HCT116 (cell line): ENCODE data around the gene AMBP. TPM values are rescaled to one million over a fixed set of nuclear protein-coding genes. Genes with fewer than 3 reads are reported as not detected.

Source experiments
- ATAC-seq: fragments of 200-7000 bp; cut with Tn5 transposase; 2 replicates; pipeline ENCODE4 v1.9.1; 2020; ENCODE audit warnings: mild to moderate bottlenecking, moderate library complexity
- BruUV-seq: library from RNA; stranded (reverse); fragments of 400-500 nt; replicated peaks from 2 replicates; lab custom pipeline; 2021; lab: Mats Ljungman, UMichigan
- CTCF ChIA-PET: fragments of 300-600 bp; sonication (Branson Sonifier 250); formaldehyde crosslinking; loops from one replicate; lab custom pipeline; 2021; ENCODE audit warnings: antibody characterized with exemption; lab: Charles Lee
- POLR2A ChIA-PET: fragments of 300-600, 350-600 bp; sonication (Branson Sonifier 250); formaldehyde crosslinking; loops from one replicate; lab custom pipeline; 2021; ENCODE audit warnings: antibody characterized with exemption; lab: Charles Lee
- RAD21 ChIA-PET, 2 experiments: fragments of 300-600 bp; sonication (Branson Sonifier 250); formaldehyde crosslinking; loops; one replicate each; lab custom pipeline; 2023; ENCODE audit warnings: low total read pairs in 2 of 2; ENCODE audit not compliant: uncharacterized antibody in 2 of 2, unreplicated experiment in 2 of 2, low non-redundant PET in 1 of 2; lab: Charles Lee
- DNase-seq: peaks from one replicate; pipeline ENCODE4 v3.0.0-alpha.2; 2010; ENCODE audit warnings: low read depth, low spot score
- H2AFZ ChIP-seq: fragments of 200-600 bp; shearing (Covaris generic), sonication (generic); 2 replicates; pipeline ENCODE4 v1.6.1; 2017; ENCODE audit warnings: low read depth, mixed run types, mixed read lengths, antibody characterized with exemption, low read length; ENCODE audit not compliant: poor library complexity, severe bottlenecking
- H3K27ac ChIP-seq: 2 replicates; pipeline ENCODE4 v1.5.1; 2012; ENCODE audit warnings: low read depth, low read length
- H3K27me3 ChIP-seq: fragments of 200-600 bp; sonication (generic); 2 replicates; pipeline ENCODE4 v1.6.1; 2016; ENCODE audit warnings: mixed run types, low read length, mixed read lengths; ENCODE audit not compliant: insufficient read depth
- H3K36me3 ChIP-seq, 2 experiments: fragments of 200-500 bp in 1 of 2; fragments of 200-600 bp in 1 of 2; sonication (Bioruptor generic) in 1 of 2; sonication (generic) in 1 of 2; 2 replicates each; pipeline versions ENCODE4 v1.5.1 to v1.6.1; 2014 to 2016; ENCODE audit warnings: low read length in 2 of 2, inconsistent platforms in 1 of 2, mixed read lengths in 1 of 2, mixed run types in 1 of 2; ENCODE audit not compliant: insufficient read depth in 2 of 2, control insufficient read depth in 1 of 2
- H3K4me1 ChIP-seq, 2 experiments: fragments of 200-600 bp in 1 of 2; sonication (generic) in 1 of 2; 2 replicates each; pipeline versions ENCODE4 v1.5.1 to v1.6.1; 2012 to 2017; ENCODE audit warnings: low read length in 2 of 2, inconsistent platforms in 1 of 2, mild to moderate bottlenecking in 1 of 2, mixed read lengths in 1 of 2, mixed run types in 1 of 2, moderate library complexity in 1 of 2; ENCODE audit not compliant: insufficient read depth in 2 of 2, control insufficient read depth in 1 of 2
- H3K4me2 ChIP-seq: fragments of 200-600 bp; sonication (generic); 2 replicates; pipeline ENCODE4 v1.6.1; 2017; ENCODE audit warnings: mixed run types, low read length, mixed read lengths
- H3K4me3 ChIP-seq, 2 experiments: fragments of 200-600 bp in 1 of 2; sonication (generic) in 1 of 2; replicated peaks in 1 of 2; 2 replicates each; pipeline ENCODE4 v1.5.1; 2011 to 2016; ENCODE audit warnings: low read length in 2 of 2, control low read depth in 1 of 2, low read depth in 1 of 2, mild to moderate bottlenecking in 1 of 2, mixed read lengths in 1 of 2, mixed run types in 1 of 2
- H3K79me2 ChIP-seq: fragments of 200-600 bp; sonication (generic); 2 replicates; pipeline ENCODE4 v1.6.1; 2017; ENCODE audit warnings: mild to moderate bottlenecking, mixed run types, low read length, moderate library complexity, mixed read lengths; ENCODE audit not compliant: insufficient read depth
- H3K9ac ChIP-seq: fragments of 200-600 bp; sonication (generic); 2 replicates; pipeline ENCODE4 v1.6.1; 2016; ENCODE audit warnings: low read length, mixed read lengths
- H3K9me2 ChIP-seq: fragments of 200-600 bp; sonication (generic), shearing (Covaris generic); 2 replicates; pipeline ENCODE4 v1.6.1; 2017; ENCODE audit warnings: mixed run types, mild to moderate bottlenecking, moderate library complexity; ENCODE audit not compliant: insufficient read depth
- H3K9me3 ChIP-seq, 2 experiments: fragments of 200-500 bp in 1 of 2; fragments of 200-600 bp in 1 of 2; sonication (Bioruptor generic) in 1 of 2; sonication (generic) in 1 of 2; 2 replicates each; pipeline ENCODE4 v1.6.1; 2014 to 2017; ENCODE audit warnings: low read length in 2 of 2, mixed read lengths in 2 of 2, inconsistent platforms in 1 of 2, low read depth in 1 of 2, mild to moderate bottlenecking in 1 of 2, mixed run types in 1 of 2, moderate library complexity in 1 of 2; ENCODE audit not compliant: control insufficient read depth in 1 of 2, insufficient read depth in 1 of 2
- H4K20me1 ChIP-seq: fragments of 200-600 bp; sonication (generic), shearing (Covaris generic); 2 replicates; pipeline ENCODE4 v1.6.1; 2017; ENCODE audit warnings: mixed run types, mild to moderate bottlenecking, moderate library complexity; ENCODE audit not compliant: insufficient read depth
- JUND ChIP-seq: IDR thresholded peaks from 2 replicates; pipeline ENCODE4 v1.6.1; 2012
- SIN3A ChIP-seq: IDR thresholded peaks from 2 replicates; pipeline ENCODE4 v1.6.1; 2012; ENCODE audit warnings: low read depth
- SP1 ChIP-seq: IDR thresholded peaks from 2 replicates; pipeline ENCODE4 v1.6.1; 2012; ENCODE audit warnings: low read depth
- TCF7L2 ChIP-seq: IDR thresholded peaks from 2 replicates; pipeline ENCODE4 v1.7.0; 2011; ENCODE audit warnings: borderline replicate concordance, inconsistent platforms; ENCODE audit not compliant: insufficient read depth, insufficient read length; ENCODE audit errors: extremely low read depth
- intact Hi-C: fragments of 100-400 bp; cut with micrococcal nuclease; formaldehyde crosslinking; loops from 2 replicates; pipeline ENCODE4 v1.10.0; 2022
- total RNA-seq: library from RNA; stranded (reverse); gene quantifications from one replicate; pipeline ENCODE4 v1.2.1, GENCODE V29; 2021; ENCODE audit not compliant: unreplicated experiment
- TF ChIP-seq, protein P1 (sequence below), 3 experiments: fragments of 200-600 bp in 1 of 3; sonication (generic) in 1 of 3; IDR thresholded peaks in 2 of 3; conservative IDR thresholded peaks in 1 of 3; 2 replicates each; pipeline ENCODE4 v1.5.1; 2012 to 2017; ENCODE audit warnings: low read depth in 2 of 3, low read length in 2 of 3, antibody characterized with exemption in 1 of 3, borderline replicate concordance in 1 of 3, control low read depth in 1 of 3, mild to moderate bottlenecking in 1 of 3, mixed read lengths in 1 of 3, mixed run types in 1 of 3, moderate library complexity in 1 of 3; ENCODE audit not compliant: insufficient read depth in 1 of 3
- TF ChIP-seq, protein P2 (sequence below): IDR thresholded peaks from 2 replicates; pipeline ENCODE4 v1.6.1; 2011; ENCODE audit warnings: mild to moderate bottlenecking, low read length, moderate library complexity; ENCODE audit not compliant: insufficient replicate concordance; ENCODE audit errors: extremely low read depth

AMBP gene
- total RNA-seq, 1 experiment from 2014 or later, result 1.9 TPM

DNA sequence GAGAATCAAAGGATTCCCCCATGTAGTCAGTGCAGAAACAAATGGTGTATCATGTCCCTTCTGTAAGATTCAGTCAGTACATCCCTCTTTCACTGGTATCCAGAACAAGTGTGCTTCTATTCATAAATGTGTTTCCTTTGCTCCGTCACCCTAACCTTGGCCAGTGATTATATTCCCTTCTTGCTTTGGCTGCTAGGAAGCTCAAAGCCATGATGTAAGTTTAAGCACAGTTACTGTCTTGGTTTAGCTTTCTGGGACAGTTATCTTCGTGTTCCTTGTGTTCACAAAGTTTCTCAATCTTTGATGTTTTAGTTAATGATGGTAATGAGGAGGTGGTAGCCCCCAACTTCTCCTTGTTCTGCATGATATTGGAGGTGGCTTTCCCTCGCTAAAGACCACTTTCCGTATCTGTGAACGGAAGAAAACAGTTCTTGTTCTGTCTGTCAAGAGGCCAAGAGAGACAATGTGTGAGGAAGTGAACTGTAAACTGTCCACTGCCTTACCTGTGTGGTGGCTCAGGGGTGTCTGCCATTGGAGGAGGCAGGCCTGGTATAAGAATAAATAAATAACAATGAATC is 2.2 kb upstream of the AMBP start (continued):
- TF ChIP-seq SIN3A (no peak), JUND (no peak), TCF7L2 (no peak)

DNA sequence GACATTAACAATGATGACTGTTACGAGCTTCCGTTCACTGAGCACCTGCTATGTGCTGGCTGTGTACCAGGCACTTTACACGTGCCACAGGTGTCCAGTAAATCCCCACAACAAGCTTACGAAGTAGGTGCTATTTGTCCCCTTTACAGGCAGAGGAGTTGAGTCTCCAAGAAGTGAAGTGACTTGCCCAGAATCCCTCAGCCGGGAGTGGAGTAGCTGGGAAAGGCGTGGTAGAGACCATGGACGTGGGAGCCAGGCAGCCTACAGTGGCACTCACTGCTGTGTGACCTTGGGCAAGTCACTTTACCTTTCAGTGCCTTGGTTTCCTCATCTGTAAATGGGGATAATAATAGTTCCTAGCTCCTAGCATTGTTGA is 669 bp upstream of the AMBP start:
- TF ChIP-seq, protein P1, sequence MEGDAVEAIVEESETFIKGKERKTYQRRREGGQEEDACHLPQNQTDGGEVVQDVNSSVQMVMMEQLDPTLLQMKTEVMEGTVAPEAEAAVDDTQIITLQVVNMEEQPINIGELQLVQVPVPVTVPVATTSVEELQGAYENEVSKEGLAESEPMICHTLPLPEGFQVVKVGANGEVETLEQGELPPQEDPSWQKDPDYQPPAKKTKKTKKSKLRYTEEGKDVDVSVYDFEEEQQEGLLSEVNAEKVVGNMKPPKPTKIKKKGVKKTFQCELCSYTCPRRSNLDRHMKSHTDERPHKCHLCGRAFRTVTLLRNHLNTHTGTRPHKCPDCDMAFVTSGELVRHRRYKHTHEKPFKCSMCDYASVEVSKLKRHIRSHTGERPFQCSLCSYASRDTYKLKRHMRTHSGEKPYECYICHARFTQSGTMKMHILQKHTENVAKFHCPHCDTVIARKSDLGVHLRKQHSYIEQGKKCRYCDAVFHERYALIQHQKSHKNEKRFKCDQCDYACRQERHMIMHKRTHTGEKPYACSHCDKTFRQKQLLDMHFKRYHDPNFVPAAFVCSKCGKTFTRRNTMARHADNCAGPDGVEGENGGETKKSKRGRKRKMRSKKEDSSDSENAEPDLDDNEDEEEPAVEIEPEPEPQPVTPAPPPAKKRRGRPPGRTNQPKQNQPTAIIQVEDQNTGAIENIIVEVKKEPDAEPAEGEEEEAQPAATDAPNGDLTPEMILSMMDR (IDR thresholded peaks at IDR 0.05 in 2 of 3, conservative IDR thresholded peaks at IDR 0.05 in 1 of 3; ENCODE audit: borderline replicate concordance in 1 of 3, insufficient read depth in 1 of 3, low read depth in 2 of 3, low read length in 2 of 3), result no peak
- TF ChIP-seq SP1, result no peak
- TF ChIP-seq, protein P2, sequence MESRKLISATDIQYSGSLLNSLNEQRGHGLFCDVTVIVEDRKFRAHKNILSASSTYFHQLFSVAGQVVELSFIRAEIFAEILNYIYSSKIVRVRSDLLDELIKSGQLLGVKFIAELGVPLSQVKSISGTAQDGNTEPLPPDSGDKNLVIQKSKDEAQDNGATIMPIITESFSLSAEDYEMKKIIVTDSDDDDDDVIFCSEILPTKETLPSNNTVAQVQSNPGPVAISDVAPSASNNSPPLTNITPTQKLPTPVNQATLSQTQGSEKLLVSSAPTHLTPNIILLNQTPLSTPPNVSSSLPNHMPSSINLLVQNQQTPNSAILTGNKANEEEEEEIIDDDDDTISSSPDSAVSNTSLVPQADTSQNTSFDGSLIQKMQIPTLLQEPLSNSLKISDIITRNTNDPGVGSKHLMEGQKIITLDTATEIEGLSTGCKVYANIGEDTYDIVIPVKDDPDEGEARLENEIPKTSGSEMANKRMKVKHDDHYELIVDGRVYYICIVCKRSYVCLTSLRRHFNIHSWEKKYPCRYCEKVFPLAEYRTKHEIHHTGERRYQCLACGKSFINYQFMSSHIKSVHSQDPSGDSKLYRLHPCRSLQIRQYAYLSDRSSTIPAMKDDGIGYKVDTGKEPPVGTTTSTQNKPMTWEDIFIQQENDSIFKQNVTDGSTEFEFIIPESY, result no peak
- TF ChIP-seq, all 23 proteins: peak for 0
- Histone ChIP-seq H2AFZ (no peak overlapping the region), H3K79me2 (no peaks in the 10 kb centered on the region), H4K20me1 (no peaks in the 10 kb centered on the region), H3K4me2 (no peak overlapping the region), H3K9me3 (no peaks in the 10 kb centered on the region), H3K36me3 (no peaks in the 10 kb centered on the region), H3K4me3 (no peak overlapping the region), H3K4me1 (no peaks in the 10 kb centered on the region), H3K9me2 (no peaks in the 10 kb centered on the region), H3K27me3 (peaks cover 10% of the 10 kb centered on the region), H3K9ac (no peak overlapping the region), H3K27ac (no peak overlapping the region)
- ChIA-PET RAD21 (no interaction called here), CTCF (no interaction called here), POLR2A (no interaction called here)
- BruUV-seq, result no TSS peak
- DNase-seq (no peak), ATAC-seq (no peak)
- intact Hi-C loops, result no loop called here
